Transverse colon (tissue), 4 donors: ENCODE data around the gene SLC37A2. TPM values are rescaled to one million over a fixed set of nuclear protein-coding genes. Genes with fewer than 3 reads are reported as not detected.

Source experiments
- DNase-seq: peaks from one replicate; pipeline ENCODE4 v3.0.0-alpha.2; 2019
- H3K27ac ChIP-seq, 4 donors: fragments of 200-600 bp; sonication (generic); 2 replicates each; pipeline ENCODE4 v1.5.1; 2016 to 2018; ENCODE audit warnings: inconsistent platforms in 4 of 4
- H3K27me3 ChIP-seq: fragments of 200-600 bp; sonication (generic); 2 replicates; pipeline ENCODE4 v1.5.1; 2017; ENCODE audit warnings: inconsistent platforms
- H3K36me3 ChIP-seq, 4 donors: fragments of 200-600 bp; sonication (generic); 2 replicates each; pipeline ENCODE4 v1.5.1; 2017 to 2019; ENCODE audit warnings: inconsistent platforms in 4 of 4
- H3K4me1 ChIP-seq, 4 donors: fragments of 200-600 bp; sonication (generic); 2 replicates each; pipeline ENCODE4 v1.5.1; 2017 to 2020; ENCODE audit warnings: inconsistent platforms in 4 of 4
- H3K4me3 ChIP-seq, 4 donors: fragments of 200-600 bp; sonication (generic); 1 replicate in 1 of 4; 2 replicates in 3 of 4; pipeline versions ENCODE4 v1.5.1 to v1.6.1; 2017 to 2019; ENCODE audit warnings: inconsistent platforms in 4 of 4
- H3K9me3 ChIP-seq, 2 donors: fragments of 200-600 bp; sonication (generic); 2 replicates each; pipeline ENCODE4 v1.5.1; 2017 to 2019; ENCODE audit warnings: inconsistent platforms in 2 of 2
- EP300 ChIP-seq: sonication (generic); formaldehyde crosslinking; IDR thresholded peaks from one replicate; pipeline ENCODE4 v1.6.1; 2017; ENCODE audit warnings: antibody characterized with exemption, low read depth
- POLR2A ChIP-seq: fragments of 450-650 bp; IDR thresholded peaks from one replicate; pipeline ENCODE4 v1.6.1; 2016; ENCODE audit warnings: antibody characterized with exemption, mild to moderate bottlenecking, moderate library complexity
- POLR2AphosphoS5 ChIP-seq, 3 donors: sonication (generic); formaldehyde crosslinking; IDR thresholded peaks; one replicate each; pipeline ENCODE4 v1.6.1; 2016; ENCODE audit warnings: antibody characterized with exemption in 3 of 3
- WGBS, 2 donors: methylation state at CpG; one replicate each; pipeline ENCODE4 v1.1.5; 2018; ENCODE audit warnings: low coverage in 1 of 2; 5-methylcytosine and 5-hydroxymethylcytosine counted together
- in situ Hi-C, 4 donors: fragments of 200-750 bp; cut with MboI; loops; one replicate each; pipeline versions ENCODE4 v1.15.0 to v1.15.1; 2017; ENCODE audit warnings: low sequenced_read_pairs in 3 of 4, low pct_ligation_motif_present in 1 of 4, low pct_unique_long_range_greater_than_20kb in 1 of 4
- intact Hi-C: fragments of 100-400 bp; cut with DNase I; formaldehyde crosslinking; loops from one replicate; pipeline ENCODE4 v1.15.1; 2023; ENCODE audit warnings: low total_unique reads
- total RNA-seq, 4 donors: library from RNA; depleted of rRNA; stranded (reverse); fragments of >200 nt; gene quantifications; one replicate each; pipeline ENCODE4 v1.1.0, GENCODE V29; 2016
- TF ChIP-seq, protein P1 (sequence below), 5 experiments: fragments of 200-600 bp in 3 of 5; fragments of 450-650 bp in 2 of 5; sonication (generic) in 3 of 5; IDR thresholded peaks; 1 replicate in 2 of 5; 2 replicates in 3 of 5; pipeline ENCODE4 v1.5.1; 2016 to 2017; ENCODE audit warnings: antibody characterized with exemption in 5 of 5, inconsistent platforms in 3 of 5, mild to moderate bottlenecking in 2 of 5, moderate library complexity in 1 of 5

The SLC37A2 gene
- total RNA-seq: 10 to 100 TPM in 1 of 4 donors, 1 to 10 TPM in 3; 2.4 to 20.6 (median 5.9) TPM

DNA sequence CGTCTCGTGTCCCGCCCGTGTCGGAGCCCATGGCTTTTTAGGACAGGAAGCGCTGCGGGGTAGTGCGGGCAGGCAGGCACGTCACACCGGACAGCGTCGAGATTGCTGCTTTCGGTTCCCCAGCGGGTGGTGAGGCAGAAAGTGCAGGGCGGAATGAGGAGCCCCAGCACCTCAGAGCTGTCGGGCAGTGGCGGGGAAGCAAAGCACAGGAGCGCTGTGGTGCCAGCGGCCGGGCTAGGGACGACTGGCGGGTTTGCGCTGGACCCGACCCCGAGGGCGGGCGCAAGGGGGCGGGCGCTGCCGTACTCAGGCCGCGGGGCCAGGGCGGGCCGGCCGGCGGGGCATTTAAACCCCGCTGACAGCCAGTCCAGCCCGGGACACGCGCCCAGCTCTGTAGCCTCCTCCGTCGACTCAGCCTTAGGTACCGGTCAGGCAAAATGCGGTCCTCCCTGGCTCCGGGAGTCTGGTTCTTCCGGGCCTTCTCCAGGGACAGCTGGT lies at the start of gene SLC37A2:
Gene SLC37A2, plus strand, starts transcription at position 375 of the 498 bp plus-strand sequence. Its CDS starts 63 bp downstream, at position 438.
- in situ Hi-C loops: no loop called here
- Histone ChIP-seq H3K4me3 (peak within 1 kb of the TSS; percentile 46 to 65 (median 51)), H3K36me3 (no peaks in the 10 kb centered on the region), H3K4me1 (peaks cover 6 to 10% (median 8%) of the 10 kb centered on the region in 4 donors), H3K27ac (peak within 1 kb of the TSS; percentile 27 to 58 (median 55)), H3K27me3 (peaks cover 39% of the 10 kb centered on the region), H3K9me3 (no peaks in the 10 kb centered on the region)
- WGBS, 2 donors: 0% methylated on average over 22 of the region's 46 CpGs; no CpG with 5 or more reads in 1 of the 2 donors
- DNase-seq: peak; percentile 73
- TF ChIP-seq POLR2AphosphoS5 (IDR thresholded peaks at IDR 0.05) (peak; percentile 45 to 76 (median 51)), POLR2A (peak; percentile 62), EP300 (no peak)
- TF ChIP-seq, protein P1, sequence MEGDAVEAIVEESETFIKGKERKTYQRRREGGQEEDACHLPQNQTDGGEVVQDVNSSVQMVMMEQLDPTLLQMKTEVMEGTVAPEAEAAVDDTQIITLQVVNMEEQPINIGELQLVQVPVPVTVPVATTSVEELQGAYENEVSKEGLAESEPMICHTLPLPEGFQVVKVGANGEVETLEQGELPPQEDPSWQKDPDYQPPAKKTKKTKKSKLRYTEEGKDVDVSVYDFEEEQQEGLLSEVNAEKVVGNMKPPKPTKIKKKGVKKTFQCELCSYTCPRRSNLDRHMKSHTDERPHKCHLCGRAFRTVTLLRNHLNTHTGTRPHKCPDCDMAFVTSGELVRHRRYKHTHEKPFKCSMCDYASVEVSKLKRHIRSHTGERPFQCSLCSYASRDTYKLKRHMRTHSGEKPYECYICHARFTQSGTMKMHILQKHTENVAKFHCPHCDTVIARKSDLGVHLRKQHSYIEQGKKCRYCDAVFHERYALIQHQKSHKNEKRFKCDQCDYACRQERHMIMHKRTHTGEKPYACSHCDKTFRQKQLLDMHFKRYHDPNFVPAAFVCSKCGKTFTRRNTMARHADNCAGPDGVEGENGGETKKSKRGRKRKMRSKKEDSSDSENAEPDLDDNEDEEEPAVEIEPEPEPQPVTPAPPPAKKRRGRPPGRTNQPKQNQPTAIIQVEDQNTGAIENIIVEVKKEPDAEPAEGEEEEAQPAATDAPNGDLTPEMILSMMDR (IDR thresholded peaks at IDR 0.05): peak in 2 of 5 experiments; percentile 20 to 22
- intact Hi-C loops: no loop called here

DNA sequence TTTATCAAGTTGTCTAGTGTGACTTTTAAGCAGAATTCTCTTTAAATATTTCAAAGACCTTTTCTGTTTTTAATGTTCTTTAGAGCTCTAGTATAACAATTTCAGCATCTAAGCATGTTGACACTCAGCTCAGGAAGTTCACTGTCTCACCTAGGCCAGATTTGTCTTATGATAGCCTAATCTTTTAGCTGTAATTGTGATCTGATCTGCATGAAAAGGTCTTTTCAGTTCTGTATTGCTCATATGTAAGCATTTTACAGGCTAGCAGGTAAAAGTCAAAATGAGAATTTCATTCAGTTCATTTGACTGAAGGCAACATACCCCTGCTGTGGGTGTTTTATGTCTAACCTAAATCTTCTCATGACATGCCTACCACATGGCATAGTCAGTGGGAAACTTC lies 46.7 kb upstream of the SLC37A2 start:
- intact Hi-C loops: no loop called here
- H3K27me3 ChIP-seq: no peaks in the 10 kb centered on the region
- no peaks in the 10 kb centered on the region for H3K9me3 ChIP-seq
- no peak overlapping the region for H3K27ac ChIP-seq
- no peak overlapping the region for H3K4me3 ChIP-seq
- no peaks in the 10 kb centered on the region for H3K36me3 ChIP-seq
- in situ Hi-C loops: no loop called here
- no peak for TF ChIP-seq POLR2AphosphoS5 (IDR thresholded peaks at IDR 0.05)
- TF ChIP-seq POLR2A: no peak
- TF ChIP-seq, protein P1 (IDR thresholded peaks at IDR 0.05): no peak
- no peak for TF ChIP-seq EP300
- no peaks in the 10 kb centered on the region for H3K4me1 ChIP-seq
- no peak for DNase-seq

DNA sequence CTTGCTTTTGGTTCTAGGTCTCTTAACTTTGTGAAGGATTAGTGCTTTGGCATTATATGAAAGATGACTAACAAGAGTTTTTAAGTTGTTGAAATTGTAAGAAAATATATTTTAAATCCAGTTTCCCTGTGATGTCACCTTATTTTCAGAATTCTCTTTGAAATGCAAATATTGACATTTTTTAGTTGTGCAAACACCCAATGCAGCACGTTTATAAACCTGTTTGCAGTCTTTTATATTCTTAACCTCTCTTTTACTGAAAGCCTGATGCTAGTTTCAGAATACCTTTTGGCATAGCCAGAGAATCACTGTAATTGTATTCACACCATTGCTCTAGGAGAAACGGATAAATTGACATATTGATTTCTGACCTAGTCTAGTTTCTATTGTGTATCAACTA lies 42.8 kb upstream of the SLC37A2 start:
- DNase-seq: no peak
- Histone ChIP-seq H3K4me1 (no peaks in the 10 kb centered on the region), H3K4me3 (no peak overlapping the region), H3K27ac (no peak overlapping the region), H3K27me3 (no peaks in the 10 kb centered on the region), H3K36me3 (no peaks in the 10 kb centered on the region), H3K9me3 (no peaks in the 10 kb centered on the region)
- TF ChIP-seq EP300 (no peak), POLR2A (no peak), POLR2AphosphoS5 (IDR thresholded peaks at IDR 0.05) (no peak)
- TF ChIP-seq, protein P1 (IDR thresholded peaks at IDR 0.05): no peak
- WGBS, 2 donors: 45 to 46% methylated on average over 2 of the region's 2 CpGs
- intact Hi-C loops: no loop called here
- in situ Hi-C loops: no loop called here

DNA sequence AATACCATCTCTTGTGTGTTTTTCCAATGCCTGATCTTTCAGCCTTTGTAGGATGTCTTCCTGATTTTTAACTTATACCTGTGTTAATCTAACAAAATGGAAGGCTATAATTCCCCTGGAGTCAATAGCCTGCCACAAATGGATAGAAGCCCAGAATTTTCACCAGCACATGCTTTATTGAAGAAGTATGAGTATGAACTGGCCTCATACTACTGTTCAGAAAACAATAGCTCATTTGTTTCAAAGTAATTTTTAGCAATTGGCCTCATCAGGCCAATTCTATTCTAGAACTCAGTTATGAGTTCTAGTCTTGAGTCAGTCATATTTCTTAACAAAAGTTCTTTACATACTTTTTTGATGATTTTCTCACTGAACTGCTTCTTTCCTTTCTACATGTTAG lies 40.6 kb upstream of the SLC37A2 start:
- DNase-seq: no peak
- Histone ChIP-seq H3K27me3 (no peaks in the 10 kb centered on the region), H3K4me1 (no peaks in the 10 kb centered on the region), H3K36me3 (no peaks in the 10 kb centered on the region), H3K9me3 (no peaks in the 10 kb centered on the region), H3K4me3 (no peak overlapping the region), H3K27ac (no peak overlapping the region)
- in situ Hi-C loops (no loop called here), intact Hi-C loops (no loop called here)
- TF ChIP-seq POLR2AphosphoS5 (IDR thresholded peaks at IDR 0.05) (no peak), POLR2A (no peak), EP300 (no peak)
- TF ChIP-seq, protein P1 (IDR thresholded peaks at IDR 0.05): no peak
